Hematopoietic multipotent progenitor cell treated with erythropoietin and hydrocortisone succinate and interleukin-3 and kit ligand, for 6 days (in vitro differentiated cells): Measurements from ENCODE around the gene MATK.
"Not testable (repeated sequence)": the region's sequence is repeated elsewhere in the genome, so short reads cannot be mapped to it uniquely, and the experiment has no call there.

Experiments used
- DNase-seq: peaks from one replicate; pipeline ENCODE4 v3.0.0-alpha.2; 2015

MATK gene

DNA sequence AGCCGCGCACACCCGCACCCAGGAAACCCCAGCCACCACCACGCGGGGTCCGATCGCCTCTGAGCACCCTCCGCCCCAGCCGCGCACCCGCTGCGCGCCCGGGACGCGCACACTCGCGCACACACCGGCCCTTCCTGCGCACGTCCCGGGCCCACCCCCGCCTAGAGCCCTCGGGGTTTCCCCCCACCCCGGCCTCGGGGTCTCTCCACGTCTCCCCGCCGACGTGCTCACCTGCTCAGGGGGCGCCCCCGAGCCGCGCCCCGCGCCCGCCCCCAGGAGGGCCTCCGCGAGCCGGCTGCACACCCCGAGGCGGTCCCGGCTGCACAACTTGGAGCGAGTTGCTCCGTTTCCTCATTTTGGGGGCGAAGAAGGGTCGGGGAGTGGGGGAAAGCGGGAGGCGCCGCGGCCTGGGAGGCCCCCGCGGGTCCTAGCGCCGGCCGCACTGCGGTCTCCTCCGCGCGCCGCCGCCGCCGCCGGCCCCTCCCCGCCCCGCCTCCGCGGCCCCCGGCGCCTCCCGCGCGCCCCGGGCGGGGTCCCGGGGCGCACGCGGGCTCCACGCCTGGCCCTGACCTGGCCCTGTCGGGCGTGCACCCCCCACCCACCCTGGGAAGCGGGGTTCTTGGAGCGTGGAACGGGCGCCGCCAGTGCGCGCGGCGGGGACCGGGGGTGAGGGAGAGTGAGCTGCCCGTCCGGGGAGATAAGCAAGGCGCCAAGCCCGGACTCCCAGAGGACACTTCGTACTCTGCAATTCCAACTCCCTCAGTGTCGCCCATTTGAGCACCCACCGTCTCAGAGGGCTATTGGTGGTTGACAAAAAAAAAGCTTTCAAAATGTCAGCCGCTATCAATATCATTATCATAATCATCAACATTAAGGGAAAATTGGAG, at the start of gene MATK:
Gene MATK, minus strand, starts transcription at position 444 of the 887 bp plus-strand sequence. CDS start 1,246 bp downstream, outside the sequence.
- DNase-seq = peak; percentile 57

DNA sequence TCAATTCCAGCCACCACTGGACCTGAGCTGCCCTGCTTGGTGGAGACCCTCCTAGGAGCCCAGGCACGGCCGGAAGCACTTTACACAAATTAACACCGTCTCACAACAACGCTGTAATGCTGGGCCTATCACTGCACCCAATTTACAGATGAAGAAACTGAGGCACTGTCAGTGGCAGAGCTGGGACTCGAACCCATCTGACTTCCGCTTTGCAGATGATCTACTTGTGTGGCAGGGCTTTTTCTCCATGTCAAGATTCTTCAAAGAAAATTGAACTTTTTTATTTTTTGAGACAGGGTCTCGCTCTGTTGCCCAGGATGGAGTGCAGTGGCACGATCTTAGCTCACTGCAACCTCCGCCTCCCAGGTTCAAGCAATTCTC, 48.9 kb upstream of the MATK start:
- DNase-seq = no peak

- no peak for DNase-seq
Observed at GRCh38 chr19:3834349-3835054, 48.3 kb upstream of the MATK start.

DNA sequence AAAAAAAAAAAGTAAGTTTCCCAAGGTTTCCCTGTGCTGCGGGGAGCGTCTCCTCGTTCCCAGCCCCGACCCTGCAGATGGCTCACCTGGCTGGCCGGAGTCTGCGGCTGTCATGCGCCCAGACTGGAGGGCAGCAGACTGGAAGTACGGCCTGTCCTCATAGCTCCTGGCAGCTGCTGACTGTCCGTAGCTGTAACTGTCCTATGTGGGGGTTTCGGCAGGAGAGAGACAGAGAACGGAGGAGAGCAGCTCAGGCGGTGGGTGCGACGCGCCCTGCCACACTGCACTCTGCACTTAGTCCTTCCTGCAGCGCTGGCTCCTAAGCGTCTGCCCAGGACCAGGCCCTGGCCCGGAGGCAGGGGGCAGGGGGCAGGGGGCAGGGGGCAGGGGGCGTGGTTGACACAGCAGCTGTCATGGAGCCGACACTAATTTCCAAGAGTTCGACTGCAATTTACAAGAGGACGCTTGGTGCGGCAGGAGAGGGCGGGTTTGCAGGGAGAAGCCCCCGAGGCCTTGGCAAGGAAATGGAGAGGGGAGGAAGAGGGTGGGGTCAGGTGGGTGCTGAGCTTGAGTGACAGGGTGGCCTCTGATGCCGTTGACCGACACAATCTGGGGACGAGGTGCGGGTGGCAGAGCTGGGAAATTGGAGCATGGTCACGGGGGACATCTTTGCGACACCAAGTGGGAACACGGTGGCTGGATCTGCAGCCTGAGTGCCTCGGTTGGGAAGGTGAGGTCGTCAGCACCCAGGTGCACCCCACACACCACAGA, 47.6 kb upstream of the MATK start:
- no peak for DNase-seq

GRCh38 chr19:3832001-3832400, 45.8 kb upstream of the MATK start:
- DNase-seq = no peak

DNA sequence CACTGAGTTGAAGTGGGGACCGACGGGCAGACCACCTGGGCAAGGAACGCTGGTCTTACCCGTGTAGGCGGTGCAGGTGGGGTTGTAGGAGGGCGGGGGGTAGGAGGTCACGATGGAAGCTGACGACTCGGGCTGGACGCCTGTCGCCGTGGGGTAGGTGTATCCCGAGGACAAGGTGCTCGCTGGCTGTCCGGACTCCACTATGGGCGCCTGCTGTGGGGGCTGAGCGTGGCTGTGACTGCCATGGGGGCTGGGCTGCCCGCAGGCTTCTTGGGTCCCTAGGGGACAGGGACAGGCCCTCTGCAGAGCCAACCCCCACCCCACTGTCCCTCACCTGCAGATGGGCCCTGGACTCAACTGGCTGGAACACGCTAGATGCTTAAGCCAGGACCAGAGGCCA, 45.4 kb upstream of the MATK start:
- no peak for DNase-seq

GRCh38 chr19:3830621-3831589, 44.7 kb upstream of the MATK start:
- DNase-seq = no peak

DNA sequence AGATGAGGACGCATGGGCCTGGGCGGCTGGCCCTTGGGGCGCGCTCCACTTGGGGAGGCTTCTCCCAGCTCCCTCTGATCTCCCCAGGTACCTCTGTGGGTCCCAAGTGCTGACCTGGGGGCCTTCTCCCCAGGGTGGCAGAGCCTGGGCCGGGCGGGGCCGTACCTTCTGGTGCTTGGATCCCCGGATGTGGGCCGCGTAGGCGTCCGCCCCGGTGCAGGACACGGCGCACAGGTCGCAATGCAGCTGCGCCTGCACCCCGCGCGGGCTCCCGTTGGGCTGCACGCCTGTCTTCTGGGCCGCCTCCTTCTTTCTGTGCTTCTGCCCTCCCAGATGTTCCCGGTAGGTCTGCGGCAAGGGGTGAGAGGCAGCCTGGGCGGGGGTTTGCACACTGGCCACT, 41.1 kb upstream of the MATK start:
- DNase-seq = no peak

DNA sequence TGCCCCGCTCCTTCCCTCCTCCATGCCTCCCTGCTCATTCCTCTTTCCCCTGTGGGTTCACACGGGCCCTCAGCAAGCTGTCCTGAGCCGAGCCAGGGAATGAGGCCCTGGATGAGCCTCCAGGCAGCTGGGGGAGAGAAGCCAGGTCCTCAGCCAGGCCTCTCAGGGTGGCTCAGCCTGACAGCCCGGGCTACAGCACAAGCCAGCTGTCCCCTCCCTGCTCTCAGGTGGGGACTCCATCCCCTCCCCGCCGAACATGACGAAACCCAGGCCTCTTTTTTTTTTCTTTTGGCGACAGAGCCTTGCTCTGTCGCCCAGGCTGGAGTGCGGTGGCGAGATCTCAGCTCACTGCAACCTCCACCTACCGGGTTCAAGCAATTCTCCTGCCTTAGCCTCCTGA, 40.0 kb upstream of the MATK start:
- no peak for DNase-seq

- no peak for DNase-seq
Observed at GRCh38 chr19:3825286-3825956, 39.2 kb upstream of the MATK start.

- no peak for DNase-seq
Observed at GRCh38 chr19:3823350-3823713, 37.2 kb upstream of the MATK start.

- DNase-seq = no peak
Observed at GRCh38 chr19:3822683-3823349, 36.6 kb upstream of the MATK start.

DNA sequence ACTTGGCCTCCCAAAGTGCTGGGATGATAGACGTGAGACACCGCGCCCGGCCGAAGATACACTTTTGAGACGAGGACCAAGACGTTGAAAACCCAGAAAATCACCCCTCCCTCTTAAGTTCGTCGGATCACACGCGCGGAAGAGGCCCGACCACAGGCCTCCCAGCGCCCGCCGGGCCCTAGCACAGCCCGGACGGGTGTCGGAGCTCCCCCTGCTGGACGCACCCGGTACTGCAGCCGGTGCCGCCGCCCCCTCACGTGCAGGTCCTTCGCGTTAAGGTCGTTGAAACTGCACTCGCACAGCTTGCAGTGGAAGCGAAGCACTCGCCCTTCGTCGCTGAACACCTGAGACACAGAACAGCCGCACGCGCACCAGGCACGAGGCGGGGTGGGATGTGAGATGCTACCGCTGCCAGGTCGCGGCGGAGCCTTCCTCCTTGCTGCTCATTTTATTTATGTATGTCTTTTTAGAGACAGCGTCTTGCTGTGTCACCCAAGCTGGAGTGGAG, 35.7 kb upstream of the MATK start:
- peak; percentile 71 for DNase-seq

DNA sequence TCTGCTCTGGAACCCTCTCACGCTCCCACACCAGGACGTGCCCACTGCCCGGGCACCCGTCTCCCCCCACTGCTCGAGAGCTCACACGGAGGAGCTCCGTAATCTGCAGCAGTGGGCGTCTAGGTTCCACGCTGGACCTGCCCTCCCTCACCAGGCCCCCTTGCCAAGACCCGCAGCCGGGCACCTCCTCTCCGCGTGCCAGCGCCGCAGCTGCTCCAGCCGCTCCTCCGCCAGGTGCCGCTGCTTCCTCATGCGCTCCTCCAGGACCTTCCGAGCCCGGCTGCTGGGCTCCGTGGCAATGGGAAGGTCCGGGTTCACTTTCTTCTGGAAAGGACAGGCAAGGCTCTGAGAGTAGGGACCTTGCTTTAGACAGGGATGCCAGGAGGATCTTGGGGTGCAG, 35.0 kb upstream of the MATK start:
- no peak for DNase-seq

- no peak for DNase-seq
Observed at GRCh38 chr19:3819989-3820388, 33.8 kb upstream of the MATK start.

DNA sequence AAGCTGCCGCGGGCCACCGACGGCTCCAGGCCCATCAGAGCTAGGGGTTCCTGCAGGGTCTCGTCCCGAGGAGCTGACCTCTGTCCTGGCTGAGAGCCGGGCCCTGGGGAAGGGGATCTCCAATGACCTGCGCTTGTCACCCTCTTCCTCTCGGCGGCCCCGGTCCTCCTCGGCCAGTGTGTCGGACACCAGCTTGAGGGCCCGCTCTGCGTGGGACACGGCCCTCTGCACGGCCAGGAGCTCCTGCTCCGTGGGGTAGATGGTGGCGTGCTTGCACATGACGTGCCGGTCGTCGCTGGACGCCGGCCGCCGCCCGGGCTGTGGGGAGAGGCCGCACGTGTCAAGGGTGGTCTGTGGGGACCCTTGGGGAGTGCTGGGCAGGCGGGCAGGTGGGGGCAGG, 32.7 kb upstream of the MATK start:
- no peak for DNase-seq

DNA sequence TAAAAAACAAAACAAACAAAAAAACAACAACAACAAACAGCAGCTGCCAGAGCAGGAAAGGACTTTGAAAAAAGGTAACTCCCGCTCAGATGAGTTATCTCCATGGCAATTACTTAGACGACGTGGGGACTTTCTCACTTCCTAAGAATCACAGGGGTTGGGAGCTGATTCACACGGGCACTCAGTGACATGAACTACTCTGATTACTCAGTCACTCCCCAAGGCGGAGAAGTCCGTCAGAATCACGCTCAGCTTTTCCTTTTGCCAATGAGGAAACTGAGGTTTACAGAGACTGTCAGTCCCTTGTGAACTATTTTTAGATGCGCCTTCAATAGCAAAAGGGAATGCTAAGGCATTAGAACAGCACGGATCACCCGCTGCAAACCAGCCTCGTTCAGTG, 32.3 kb upstream of the MATK start:
- no peak for DNase-seq

DNA sequence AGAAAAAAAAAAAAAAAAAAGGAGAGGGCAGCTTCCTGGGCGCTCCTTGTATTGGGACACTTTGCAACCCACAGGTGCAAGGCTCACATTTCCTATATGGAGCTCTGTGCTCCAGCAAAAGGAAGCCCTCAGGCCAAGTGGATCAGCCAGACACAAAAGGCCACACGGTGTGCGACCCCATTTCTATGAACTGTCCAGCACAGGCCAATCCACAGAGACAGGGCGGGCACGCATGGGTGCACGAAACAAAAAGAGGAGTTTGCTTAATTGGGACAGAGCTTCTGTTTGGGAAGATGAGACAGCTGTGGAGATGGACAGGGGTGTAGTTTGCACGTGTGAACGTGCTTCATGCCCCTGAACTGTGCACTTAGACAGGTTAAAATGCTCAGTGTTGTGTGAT, 31.6 kb upstream of the MATK start:
- DNase-seq = no peak

DNA sequence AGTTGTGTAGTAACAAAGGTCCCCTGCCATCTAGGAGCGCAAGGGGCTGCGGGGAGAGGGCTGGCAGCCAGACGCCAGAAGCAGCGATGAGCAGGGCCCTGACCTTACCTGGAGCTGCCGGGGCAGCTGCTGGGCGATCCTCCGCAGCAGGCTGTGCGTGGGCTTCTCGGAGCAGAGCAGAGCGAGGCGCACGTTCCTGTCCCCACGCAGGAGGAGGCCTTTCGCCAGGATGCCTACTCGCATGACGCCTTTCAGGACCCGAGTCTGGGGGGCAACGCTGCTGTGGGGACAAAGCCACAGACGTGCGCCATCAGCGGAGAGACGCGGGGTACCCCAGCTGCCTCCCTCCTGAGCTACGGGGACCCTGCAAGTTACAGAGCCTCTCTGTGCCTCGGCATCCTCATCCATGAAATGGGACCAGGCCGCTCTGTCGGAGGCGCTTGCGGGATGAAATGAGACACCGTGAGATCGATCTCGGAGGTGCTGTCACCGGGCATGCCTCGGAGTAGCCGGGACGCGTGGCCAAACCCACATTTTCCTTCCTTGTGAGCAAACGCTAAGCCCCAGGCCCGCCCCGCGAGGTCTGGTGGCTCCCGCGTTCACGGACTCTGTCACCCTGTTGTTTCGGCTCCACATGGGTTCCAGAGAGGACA, 30.5 kb upstream of the MATK start:
- no peak for DNase-seq

DNA sequence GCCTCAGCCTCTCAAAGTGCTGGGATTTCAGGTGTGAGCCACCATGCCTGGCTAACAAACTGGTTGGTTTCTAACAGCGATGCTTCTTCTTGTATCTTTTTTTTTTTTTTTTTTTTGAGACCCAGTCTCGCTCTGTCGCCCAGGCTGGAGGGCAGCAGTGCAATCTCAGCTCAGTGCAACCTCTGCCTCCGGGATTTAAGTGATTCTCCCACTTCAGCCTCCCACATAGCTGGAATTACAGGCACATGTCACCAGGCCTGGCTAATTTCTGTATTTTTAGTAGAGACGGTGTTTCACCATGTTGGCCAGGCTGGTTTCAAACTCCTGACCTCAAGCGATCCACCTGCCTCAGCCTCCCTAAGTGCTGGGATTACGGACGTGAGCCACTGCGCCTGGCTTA, 30.0 kb upstream of the MATK start:
- not testable (repeated sequence) for DNase-seq

GRCh38 chr19:3814648-3815047, 28.5 kb upstream of the MATK start:
- no peak for DNase-seq
